ENCODE measurements around the gene ANKRD11.
"Not testable (repeated sequence)": the region's sequence is repeated elsewhere in the genome, so short reads cannot be mapped to it uniquely, and the experiment has no call there.

Gene ANKRD11

DNA sequence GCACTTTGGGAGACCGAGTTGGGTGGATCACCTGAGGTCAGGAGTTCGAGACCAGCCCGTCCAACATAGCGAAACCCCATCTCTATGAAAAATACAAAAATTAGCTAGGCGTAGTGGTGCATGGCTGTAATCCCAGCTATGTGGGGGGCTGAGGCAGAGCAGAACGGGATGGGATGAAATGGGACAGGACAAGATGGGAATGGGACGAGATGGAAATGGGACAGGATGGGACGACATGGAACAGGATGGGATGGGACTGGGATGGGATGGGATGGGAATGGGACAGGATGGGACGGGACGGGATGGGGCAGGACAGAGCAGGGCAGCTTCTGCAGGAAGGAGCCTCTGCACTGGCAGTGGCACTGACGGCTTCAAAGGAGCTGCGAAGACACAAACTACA is 106.1 kb downstream of the ANKRD11 start:
- DNase-seq (ENCODE audit: low read depth in 2 of 2): no peak

- DNase-seq (ENCODE audit: low read depth in 2 of 2): no peak
Observed at GRCh38 chr16:89383095-89384003, 107.0 kb downstream of the ANKRD11 start.

DNA sequence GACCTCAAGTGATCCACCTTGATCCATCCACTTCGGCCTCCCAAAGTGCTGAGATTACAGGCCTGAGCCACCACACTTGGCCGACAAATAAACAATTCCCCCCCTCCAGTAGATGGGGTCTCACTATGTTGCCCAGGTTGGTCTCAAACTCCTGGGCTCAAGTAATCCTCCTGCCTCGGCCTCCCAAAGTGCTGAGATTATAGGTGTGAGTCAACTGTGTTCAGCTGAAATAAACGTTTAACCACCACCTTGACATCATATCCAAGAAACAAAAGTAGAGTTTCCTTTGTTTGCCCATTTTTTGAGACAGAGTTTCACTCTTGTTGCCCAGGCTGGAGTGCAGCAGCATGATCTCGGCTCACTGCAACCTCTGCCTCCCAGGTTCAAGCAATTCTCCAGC is 107.8 kb downstream of the ANKRD11 start:
- DNase-seq (ENCODE audit: low read depth in 2 of 2): not testable (repeated sequence)

DNA sequence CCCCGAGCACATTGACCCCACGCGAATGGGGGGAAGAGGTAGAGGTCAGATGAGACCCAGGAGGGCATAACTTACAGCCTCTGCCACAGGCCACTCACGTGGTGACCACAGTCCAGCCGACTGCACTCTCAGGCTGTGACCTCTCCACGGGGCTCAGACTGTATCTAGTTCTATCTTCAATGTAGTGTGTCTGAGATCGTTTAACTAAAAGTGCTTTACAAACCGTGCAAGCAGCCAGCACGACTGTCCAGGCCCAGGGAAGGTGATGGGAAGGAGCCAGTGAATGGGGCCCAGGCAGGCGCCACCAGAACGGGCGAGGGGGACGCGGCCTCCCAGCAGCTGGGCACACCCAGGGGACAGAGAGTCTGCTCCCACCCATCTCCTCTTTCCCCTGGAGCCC is 108.6 kb downstream of the ANKRD11 start:
- DNase-seq (ENCODE audit: low read depth in 2 of 2): no peak

GRCh38 chr16:89380681-89381080 is 109.7 kb downstream of the ANKRD11 start:
- DNase-seq (ENCODE audit: low read depth in 2 of 2): no peak

DNA sequence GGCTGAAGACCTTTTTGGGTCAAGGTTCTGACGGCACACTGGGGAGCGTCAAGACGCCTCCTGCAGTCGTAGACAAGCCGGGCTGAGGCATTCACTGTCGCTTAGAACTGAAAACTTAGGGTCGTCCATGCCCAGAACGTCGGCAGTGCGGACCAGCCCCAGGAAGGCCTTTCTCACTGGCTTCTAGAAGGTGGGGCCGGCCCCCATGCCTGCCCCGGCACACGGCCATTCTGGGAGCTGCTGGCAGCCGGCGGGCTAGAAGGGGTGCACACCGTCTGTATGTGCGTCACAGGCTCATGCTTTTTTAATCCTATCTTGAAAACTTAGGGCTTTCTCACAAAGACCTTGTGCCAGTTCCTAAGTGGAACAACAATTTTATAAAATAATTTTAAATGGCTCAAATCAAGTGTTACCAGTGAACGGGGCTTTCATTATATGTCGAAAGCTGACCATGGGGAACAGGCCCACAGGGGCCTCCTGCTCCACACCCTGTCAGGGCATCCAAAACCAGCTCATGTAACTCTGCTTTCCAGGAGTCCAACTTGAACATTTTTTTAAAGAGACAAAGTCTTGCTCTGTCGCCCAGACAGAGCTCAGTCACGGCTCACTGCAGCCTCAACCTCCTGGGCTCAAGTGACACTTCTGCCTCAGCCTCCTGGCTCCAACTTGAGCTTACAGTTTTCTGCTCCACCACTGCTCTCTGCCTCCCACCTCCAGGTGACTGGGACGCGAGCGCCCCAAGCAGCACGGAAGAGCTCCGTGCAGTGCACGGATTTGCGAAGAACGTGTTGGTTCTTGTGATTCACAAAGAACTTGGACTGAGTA is 111.2 kb downstream of the ANKRD11 start:
- no peak for DNase-seq (ENCODE audit: low read depth in 2 of 2)

DNA sequence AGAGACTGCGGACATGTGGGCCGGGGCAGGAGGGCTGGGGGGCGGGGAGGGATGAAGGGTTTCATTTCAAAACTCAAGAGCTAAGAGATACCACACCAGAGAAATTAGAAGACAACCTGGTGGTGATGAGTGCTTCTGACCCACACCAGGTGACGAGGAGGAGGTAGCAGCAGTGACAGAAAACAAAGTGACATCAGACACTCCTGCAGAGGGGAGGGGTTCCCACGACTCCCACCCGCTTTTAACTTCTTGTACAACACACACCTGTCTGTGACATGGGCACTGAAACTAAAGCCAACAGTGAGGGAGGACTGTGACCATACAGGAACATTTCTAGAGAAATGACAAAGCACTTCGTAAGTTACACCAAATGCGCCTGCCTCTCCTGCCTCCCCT is 112.9 kb downstream of the ANKRD11 start:
- no peak for DNase-seq (ENCODE audit: low read depth in 2 of 2)

DNA sequence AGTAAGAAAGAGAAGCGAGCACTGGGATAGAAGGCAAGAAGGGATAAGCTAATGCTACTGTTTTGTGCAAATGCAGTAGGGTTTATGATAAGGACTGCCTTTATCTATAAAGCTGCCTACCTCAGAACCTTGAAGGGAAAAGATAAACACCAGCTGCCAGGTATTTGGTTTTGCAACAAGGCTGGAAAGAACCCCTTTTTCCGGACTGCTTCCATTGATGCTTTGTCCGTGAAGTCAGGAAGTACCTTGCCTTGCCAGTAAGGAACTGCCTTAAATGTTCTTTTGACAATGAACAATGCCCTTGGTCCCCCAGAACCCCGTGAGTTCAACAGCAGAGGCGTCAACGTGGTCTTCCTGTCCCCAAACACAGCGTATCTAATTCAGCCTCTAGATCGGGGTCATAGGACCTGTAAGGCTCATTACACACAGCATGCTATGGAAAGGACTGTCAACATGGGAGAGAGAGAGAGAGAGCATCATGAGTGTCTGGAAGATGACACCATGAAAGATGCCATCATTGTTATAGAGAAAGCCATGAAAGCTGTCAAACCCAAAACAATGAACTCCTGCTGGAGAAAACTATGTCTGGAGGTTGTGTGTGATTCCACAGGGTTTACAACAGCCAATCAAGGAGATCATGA is 113.4 kb downstream of the ANKRD11 start:
- DNase-seq (ENCODE audit: low read depth in 2 of 2): no peak

DNA sequence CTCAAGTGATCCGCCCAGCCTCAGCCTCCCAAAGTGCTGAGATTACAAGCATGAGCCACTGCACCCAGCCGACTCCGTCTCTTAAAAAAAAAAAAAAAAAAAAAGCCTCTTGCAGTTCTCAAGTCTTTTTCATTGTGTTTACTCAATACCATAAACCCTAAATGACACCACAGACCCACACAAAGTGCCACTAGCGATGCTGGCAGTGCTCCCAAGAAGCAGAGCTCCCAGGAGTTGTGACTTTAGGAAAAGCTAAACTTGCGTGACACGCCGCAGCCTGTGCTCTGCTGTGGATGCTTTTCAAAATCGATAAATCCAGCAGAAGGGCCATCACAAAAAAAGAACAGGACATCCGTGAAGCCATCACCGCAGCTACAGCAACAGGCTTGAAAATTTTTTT is 114.7 kb downstream of the ANKRD11 start:
- DNase-seq (ENCODE audit: low read depth in 2 of 2): no peak

- DNase-seq (ENCODE audit: low read depth in 2 of 2): no peak
Observed at GRCh38 chr16:89375021-89375420, 115.3 kb downstream of the ANKRD11 start.

DNA sequence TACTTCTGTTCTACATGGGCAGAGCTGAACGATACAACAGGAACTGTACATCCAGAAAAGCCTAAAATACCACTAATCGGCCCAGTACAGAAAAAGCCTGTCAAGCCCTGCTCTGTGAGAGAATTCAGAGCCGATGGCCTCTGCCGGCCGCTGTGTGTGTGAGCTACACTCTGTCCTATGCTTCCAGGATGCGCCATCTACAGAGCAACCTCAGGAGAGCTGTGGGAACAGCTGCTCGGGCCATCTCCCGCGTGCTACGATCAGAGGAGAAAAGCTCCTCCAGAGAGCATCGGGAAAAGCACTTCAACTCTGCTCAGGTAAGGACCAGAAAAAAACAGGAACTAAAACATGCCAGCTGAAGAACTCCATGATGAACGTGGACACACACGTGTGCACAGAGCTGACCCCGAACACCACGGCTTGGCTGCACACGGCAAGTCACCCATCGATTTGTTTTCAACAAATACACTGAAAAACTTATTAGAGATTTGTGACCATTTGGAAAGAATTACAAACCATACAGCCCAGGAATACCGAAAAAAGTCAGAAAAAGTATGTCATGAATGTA is 115.9 kb downstream of the ANKRD11 start:
- no peak for DNase-seq (ENCODE audit: low read depth in 2 of 2)

- DNase-seq (ENCODE audit: low read depth in 2 of 2): no peak
Observed at GRCh38 chr16:89373355-89374110, 116.8 kb downstream of the ANKRD11 start.

DNA sequence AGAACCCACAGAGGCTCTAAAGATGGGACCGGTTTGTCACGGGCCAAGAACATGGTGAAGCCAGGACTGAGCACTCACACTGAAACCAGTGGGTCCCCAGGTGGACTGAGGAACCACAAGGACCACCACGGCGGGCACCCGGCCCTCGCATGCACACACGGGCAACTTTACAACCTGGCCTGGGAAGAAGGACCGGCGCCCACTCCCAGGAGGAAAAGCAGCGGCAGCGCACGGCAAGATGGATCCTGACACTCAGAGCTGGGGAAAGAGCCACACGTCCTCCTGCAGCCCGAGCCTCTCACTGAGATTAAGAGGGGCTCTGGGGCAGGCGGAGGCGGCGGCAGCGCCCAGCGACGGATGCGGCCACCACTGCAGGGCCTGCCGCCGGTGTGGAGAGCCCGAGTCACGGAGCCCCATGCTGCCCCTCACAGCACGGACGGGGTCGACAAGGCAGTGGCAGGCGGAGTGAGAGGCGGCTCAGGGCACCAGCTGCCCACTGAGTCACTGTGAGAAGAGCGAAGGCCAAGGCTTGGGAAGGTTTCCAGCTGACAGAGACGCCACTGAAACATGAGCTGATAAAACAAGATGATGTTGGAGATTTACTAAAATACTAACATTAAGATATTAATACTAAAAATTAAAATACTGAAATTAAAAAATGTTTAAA is 118.3 kb downstream of the ANKRD11 start:
- no peak for DNase-seq (ENCODE audit: low read depth in 2 of 2)

DNA sequence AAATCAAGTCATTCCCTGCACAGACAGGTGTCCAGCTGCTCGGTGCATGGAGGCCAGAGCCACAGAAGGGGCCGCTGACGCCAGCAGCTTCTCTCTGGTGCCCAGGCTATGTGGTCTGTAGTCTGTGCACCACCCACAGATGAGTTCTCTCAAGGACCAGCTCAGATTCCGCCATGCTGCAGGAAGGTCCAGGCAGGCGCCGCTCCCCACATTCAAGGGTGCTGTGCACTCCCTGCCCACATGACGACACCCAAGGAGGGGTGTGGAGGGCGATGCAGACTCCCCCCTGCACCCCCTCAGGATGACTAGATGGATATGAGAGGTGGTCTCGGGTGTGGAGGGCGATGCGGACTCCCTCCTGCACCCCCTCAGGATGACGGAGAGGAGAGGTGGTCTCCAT is 119.0 kb downstream of the ANKRD11 start:
- no peak for DNase-seq (ENCODE audit: low read depth in 2 of 2)

DNA sequence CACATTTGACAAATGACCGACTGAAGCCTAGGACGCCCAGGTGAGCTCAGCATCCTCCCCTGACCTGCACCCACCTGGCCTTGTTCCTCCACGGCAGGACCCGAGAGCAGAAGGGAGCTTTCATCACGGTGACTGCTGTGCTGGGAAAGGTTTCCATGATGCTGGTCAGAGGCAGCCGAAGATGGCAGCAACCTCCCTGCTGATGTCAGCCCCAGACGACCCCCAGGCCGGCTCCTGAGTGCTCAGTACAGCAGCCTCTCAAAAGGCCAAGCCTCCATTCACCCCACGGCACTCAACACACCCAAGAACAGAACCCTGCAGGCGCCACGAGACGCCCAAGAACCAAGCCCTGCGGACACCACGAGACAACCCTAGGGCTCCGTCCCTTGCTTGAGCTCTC is 119.8 kb downstream of the ANKRD11 start:
- DNase-seq (ENCODE audit: low read depth in 2 of 2): no peak

- DNase-seq (ENCODE audit: low read depth in 2 of 2): no peak
Observed at GRCh38 chr16:89370081-89370511, 120.3 kb downstream of the ANKRD11 start.

DNA sequence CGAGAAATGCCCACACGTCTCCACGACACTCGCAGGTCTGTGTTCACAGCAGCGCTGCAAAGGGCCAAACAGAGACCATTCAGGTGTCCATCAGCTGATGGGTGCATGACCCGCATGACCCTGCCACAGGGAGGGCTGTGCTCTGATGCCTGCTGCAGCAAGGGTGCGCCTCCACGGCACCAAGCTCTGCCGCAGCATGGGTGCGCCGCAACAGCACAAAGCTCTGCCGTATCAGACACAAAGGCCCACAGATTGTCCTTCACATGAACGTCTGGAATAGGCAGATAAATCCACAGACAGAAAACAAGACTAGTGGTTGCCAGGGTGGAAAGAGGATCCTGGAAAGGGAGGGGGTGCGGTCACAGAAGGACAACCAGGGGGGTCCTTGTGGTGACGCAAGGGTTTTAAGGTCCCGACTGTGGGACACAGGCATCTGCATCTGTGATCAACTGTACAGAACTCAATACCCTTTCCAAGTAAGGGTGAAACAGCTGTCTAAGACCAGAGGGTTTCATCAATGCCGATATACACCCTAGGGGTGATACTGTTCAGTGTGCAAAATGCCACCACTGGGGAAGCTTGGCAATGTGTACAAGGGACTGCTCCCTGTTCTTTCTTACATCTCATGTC is 121.0 kb downstream of the ANKRD11 start:
- no peak for DNase-seq (ENCODE audit: low read depth in 2 of 2)

GRCh38 chr16:89368604-89369249 is 121.6 kb downstream of the ANKRD11 start:
- DNase-seq (ENCODE audit: low read depth in 2 of 2): no peak

DNA sequence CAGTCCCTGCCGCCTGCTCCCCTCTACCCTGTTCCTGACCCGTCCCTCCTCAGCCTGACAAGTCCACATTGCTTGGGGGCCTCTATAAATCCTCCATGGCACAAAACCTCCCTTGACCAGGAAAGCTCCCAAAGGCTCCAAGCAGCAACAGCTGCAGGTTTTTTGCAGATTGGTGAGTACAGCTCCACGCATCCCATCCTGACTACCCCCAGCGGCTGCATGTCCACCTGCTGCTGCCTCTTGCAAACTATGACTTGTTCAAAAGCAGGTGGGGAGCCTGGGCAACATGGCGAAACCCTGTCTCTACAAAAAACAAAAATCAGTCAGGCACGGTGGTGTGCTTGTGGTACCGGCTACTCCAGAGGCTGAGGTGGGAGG is 122.8 kb downstream of the ANKRD11 start:
- no peak for DNase-seq (ENCODE audit: low read depth in 2 of 2)
